ENCODE results near the gene DNAI7.

The DNAI7 gene

DNA sequence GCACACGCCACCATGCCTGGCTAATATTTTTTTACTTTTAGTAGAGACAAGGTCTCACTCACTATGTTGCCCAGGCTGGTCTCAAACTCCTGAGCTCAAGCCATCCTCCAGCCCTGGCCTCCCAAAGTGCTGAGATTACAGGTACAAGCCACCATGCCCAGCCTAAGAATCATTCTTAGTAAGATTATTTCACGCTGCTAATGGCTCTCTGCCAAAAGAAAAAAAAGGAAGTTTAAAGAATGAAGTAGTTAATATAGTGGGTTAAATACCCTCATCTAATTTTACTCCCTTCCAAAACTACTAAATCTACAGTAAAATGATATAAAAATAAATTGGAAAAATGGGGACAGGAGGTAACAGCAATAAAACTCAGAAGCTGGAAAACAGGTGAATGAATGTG, 2.6 kb upstream of the DNAI7 start:
- TF ChIP-seq, protein P1, sequence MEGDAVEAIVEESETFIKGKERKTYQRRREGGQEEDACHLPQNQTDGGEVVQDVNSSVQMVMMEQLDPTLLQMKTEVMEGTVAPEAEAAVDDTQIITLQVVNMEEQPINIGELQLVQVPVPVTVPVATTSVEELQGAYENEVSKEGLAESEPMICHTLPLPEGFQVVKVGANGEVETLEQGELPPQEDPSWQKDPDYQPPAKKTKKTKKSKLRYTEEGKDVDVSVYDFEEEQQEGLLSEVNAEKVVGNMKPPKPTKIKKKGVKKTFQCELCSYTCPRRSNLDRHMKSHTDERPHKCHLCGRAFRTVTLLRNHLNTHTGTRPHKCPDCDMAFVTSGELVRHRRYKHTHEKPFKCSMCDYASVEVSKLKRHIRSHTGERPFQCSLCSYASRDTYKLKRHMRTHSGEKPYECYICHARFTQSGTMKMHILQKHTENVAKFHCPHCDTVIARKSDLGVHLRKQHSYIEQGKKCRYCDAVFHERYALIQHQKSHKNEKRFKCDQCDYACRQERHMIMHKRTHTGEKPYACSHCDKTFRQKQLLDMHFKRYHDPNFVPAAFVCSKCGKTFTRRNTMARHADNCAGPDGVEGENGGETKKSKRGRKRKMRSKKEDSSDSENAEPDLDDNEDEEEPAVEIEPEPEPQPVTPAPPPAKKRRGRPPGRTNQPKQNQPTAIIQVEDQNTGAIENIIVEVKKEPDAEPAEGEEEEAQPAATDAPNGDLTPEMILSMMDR (IDR thresholded peaks at IDR 0.05; ENCODE audit: borderline replicate concordance, insufficient read depth, low read depth, low read length), result no peak
- H3K4me3 ChIP-seq (ENCODE audit: low read depth, low read length), result no peak overlapping the region

DNA sequence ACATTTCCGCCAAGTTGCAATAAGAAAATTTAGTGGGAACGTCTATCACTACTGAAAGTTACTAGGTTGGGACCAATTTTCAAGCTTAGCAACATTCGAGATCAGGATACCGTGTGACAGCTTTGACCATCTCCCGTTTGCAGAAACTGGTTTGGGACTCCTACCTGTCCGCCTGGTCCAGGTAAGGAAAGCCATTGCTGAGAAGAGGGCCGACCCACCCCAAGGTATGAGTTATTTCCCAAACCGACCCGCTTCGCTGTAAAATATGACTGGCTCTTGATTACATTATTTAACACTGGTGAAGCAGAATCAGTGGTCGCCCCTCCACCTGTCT, 271 bp downstream of the DNAI7 start:
- peak overlapping the region; percentile 67 for H3K4me3 ChIP-seq (ENCODE audit: low read depth, low read length)
- TF ChIP-seq, protein P1 (IDR thresholded peaks at IDR 0.05; ENCODE audit: borderline replicate concordance, insufficient read depth, low read depth, low read length), result no peak

DNA sequence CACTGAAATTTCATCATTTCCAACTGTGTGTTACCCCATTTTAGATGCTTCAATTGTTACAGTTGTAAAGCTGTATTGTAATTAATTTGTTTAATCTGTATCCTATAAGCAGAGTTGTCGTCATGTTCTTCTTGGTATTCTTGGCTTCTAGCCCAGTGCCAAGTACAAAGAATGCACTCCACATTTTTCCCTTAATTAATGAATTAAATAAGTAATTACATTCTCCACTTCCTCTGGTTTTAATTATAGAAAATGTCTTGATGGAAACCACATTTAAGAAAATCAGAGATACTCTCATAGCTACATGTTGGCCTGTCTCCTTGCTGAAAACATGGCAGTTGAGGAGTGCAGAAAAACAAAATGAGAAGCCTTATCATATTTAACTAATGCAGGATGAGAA, 746 bp downstream of the DNAI7 start:
- no peak overlapping the region for H3K4me3 ChIP-seq (ENCODE audit: low read depth, low read length)

DNA sequence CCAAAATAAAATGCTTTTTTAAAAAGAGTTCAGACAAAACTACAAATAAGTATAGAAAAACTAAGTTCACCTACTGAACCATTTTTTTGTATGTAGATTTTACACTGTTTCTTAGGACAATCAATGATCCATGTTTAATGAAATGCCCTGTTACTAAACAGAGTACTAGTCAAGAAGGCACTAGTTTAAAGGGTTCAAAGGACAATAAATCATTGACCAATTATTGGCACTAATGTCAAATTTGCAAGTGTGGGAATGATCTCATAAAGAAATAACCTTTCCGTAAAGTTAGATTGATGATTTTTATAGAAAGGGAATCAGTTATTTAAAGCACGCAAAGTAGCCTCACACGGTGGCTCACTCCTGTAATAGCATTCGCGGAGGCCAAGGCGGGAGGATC, 4.2 kb downstream of the DNAI7 start:
- TF ChIP-seq, protein P1 (IDR thresholded peaks at IDR 0.05; ENCODE audit: borderline replicate concordance, insufficient read depth, low read depth, low read length), result no peak
- H3K4me3 ChIP-seq (ENCODE audit: low read depth, low read length), result no peak overlapping the region

More for the DNA sequence above, 746 bp downstream of the DNAI7 start:
- TF ChIP-seq, protein P1 (IDR thresholded peaks at IDR 0.05; ENCODE audit: borderline replicate concordance, insufficient read depth, low read depth, low read length), result no peak

DNA sequence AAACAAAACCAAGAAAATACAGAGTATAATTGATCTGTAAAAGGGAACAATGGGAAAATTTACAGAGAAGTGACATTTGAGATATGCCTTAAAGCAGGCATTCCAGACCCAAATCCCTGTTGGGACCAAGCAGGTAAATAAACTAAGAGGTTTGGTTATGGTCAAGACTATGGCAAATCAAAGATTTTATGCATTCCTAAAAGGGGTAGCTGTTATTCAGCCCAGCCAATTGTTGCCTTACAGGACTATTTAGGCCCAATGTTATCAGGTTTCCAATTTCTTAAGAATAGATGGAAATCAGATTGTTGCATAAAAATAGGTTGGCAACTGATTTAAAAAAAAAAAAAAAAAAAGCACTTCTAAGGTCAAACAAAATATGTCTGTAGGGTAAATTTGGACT, 5.3 kb downstream of the DNAI7 start:
- TF ChIP-seq, protein P1 (IDR thresholded peaks at IDR 0.05; ENCODE audit: borderline replicate concordance, insufficient read depth, low read depth, low read length), result no peak
- no peak overlapping the region for H3K4me3 ChIP-seq (ENCODE audit: low read depth, low read length)

DNA sequence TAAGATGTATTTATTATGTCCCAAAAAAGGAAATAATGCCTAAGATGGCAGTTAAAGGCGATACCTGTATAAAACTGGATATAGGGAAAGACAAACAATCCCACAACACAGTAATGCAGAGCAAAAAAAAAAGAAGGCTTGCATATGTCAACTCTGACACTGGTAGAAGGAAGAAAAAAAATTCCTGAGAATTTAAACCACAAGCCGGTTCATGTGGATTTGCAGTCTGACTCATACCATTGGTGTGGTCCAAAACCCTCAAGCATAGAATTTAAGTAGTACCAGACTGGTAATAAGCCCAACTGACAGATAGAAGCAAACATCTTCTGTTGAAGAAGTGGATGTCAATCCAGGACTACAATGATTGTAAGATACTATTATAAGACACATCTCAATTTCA, 7.2 kb downstream of the DNAI7 start:
- H3K4me3 ChIP-seq (ENCODE audit: low read depth, low read length), result no peak overlapping the region
- TF ChIP-seq, protein P1 (IDR thresholded peaks at IDR 0.05; ENCODE audit: borderline replicate concordance, insufficient read depth, low read depth, low read length), result no peak

DNA sequence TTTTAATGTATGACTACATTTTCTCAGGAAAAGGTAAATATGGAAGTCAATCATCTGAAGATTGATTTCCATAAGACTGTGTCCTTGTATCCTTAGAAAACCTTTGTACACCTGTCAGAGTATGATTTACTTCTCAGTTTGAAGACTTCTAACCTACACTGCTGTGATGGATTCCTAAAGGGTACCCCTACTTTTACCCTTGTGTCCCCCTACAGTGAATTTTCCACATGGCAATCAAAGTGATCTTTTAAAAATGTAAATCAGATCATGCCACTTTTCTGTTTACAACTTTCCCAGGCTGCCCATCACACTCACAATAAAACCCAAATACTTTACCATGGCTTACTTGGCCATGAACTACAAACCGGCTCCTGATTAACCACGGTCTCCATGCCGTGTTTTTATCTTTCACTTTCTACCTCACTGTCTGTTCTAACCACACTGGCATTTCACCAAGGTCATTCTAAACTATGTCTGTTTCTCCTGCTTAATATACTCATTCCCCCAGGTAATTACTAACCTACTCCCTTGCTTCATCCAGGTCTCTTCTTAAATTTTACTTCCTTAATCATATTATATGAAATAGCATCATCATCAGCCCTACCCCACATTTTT, 8.1 kb downstream of the DNAI7 start:
- TF ChIP-seq, protein P1 (IDR thresholded peaks at IDR 0.05; ENCODE audit: borderline replicate concordance, insufficient read depth, low read depth, low read length), result no peak

More for the DNA sequence above, 8.1 kb downstream of the DNAI7 start:
- H3K4me3 ChIP-seq (ENCODE audit: low read depth, low read length), result no peak overlapping the region
